ENCODE data around the gene DTNA.

GRCh38 chr18:34857320-34857719, 147.2 kb downstream of the DTNA start:
- no peak for TF ChIP-seq CTCF (IDR thresholded peaks at IDR 0.05)
- TF ChIP-seq POLR2A (IDR thresholded peaks at IDR 0.05), result no peak
- no peak for TF ChIP-seq POLR2AphosphoS5 (IDR thresholded peaks at IDR 0.05)

Measured in prostate gland (tissue), 2 donors.